Karpas-422 (cell line): ENCODE results near the gene ZNF99. TPM values are rescaled to one million over a fixed set of nuclear protein-coding genes. Genes with fewer than 3 reads are reported as not detected.
"Not testable (repeated sequence)": the region's sequence is repeated elsewhere in the genome, so short reads cannot be mapped to it uniquely, and the experiment has no call there.

Experiments
- DNase-seq: peaks from one replicate; pipeline ENCODE4 v3.0.0-alpha.2; 2015
- H2AFZ ChIP-seq: fragments of 200-600 bp; sonication (generic); 2 replicates; pipeline ENCODE4 v1.6.1; 2014; ENCODE audit warnings: antibody characterized with exemption, low read length, mixed read lengths
- H3K27ac ChIP-seq: fragments of 200-600 bp; sonication (generic); 2 replicates; pipeline ENCODE4 v1.5.1; 2014; ENCODE audit warnings: mild to moderate bottlenecking, low read length, moderate library complexity
- H3K27me3 ChIP-seq: fragments of 200-600 bp; sonication (generic); 2 replicates; pipeline ENCODE4 v1.6.1; 2014; ENCODE audit warnings: low read length, mixed read lengths
- H3K36me3 ChIP-seq: fragments of 200-600 bp; sonication (generic); 2 replicates; pipeline ENCODE4 v1.6.1; 2014; ENCODE audit warnings: low read length, mixed read lengths; ENCODE audit not compliant: insufficient read depth
- H3K4me1 ChIP-seq: fragments of 200-600 bp; sonication (generic); 2 replicates; pipeline ENCODE4 v1.6.1; 2014; ENCODE audit warnings: mild to moderate bottlenecking, low read length, mixed read lengths
- H3K4me2 ChIP-seq: fragments of 200-600 bp; sonication (generic); 2 replicates; pipeline ENCODE4 v1.6.1; 2014; ENCODE audit warnings: low read length, low read depth, mild to moderate bottlenecking; ENCODE audit not compliant: poor library complexity, severe bottlenecking
- H3K4me3 ChIP-seq: fragments of 200-600 bp; sonication (generic); 2 replicates; pipeline ENCODE4 v1.5.1; 2014; ENCODE audit warnings: mild to moderate bottlenecking, antibody characterized with exemption, low read length, mixed read lengths
- H3K79me2 ChIP-seq: fragments of 200-600 bp; sonication (generic); 2 replicates; pipeline ENCODE4 v1.6.1; 2014; ENCODE audit warnings: mild to moderate bottlenecking, low read length, mixed read lengths
- H3K9ac ChIP-seq: fragments of 200-600 bp; sonication (generic); 2 replicates; pipeline ENCODE4 v1.6.0; 2014; ENCODE audit warnings: low read length
- H3K9me2 ChIP-seq: fragments of 200-600 bp; sonication (generic), shearing (Covaris generic); replicated peaks from 2 replicates; pipeline ENCODE4 v1.6.0; 2014; ENCODE audit warnings: mild to moderate bottlenecking, low read length, moderate library complexity; ENCODE audit not compliant: insufficient read depth
- H3K9me3 ChIP-seq: fragments of 300-700, 200-600 bp; sonication (generic); 2 replicates; pipeline ENCODE4 v1.6.1; 2014; ENCODE audit warnings: low read length, mixed read lengths
- H4K20me1 ChIP-seq: fragments of 200-600 bp; sonication (generic); 2 replicates; pipeline ENCODE4 v1.6.1; 2014; ENCODE audit warnings: mild to moderate bottlenecking, antibody characterized with exemption, low read length, low read depth; ENCODE audit not compliant: insufficient read depth
- total RNA-seq: library from RNA; depleted of rRNA; stranded (reverse); fragments of >200 nt; shearing (Covaris generic); gene quantifications from 2 replicates; pipeline ENCODE4 v1.2.3, GENCODE V29; 2014; ENCODE audit warnings: low replicate concordance

ZNF99 gene
- total RNA-seq, 1 experiment from 2014 or later = not detected

- Histone ChIP-seq H3K4me2 (no peak overlapping the region), H3K36me3 (no peaks in the 10 kb centered on the region), H3K9me3 (peaks cover 42% of the 10 kb centered on the region), H3K9ac (no peak overlapping the region), H3K79me2 (no peaks in the 10 kb centered on the region), H3K4me1 (no peaks in the 10 kb centered on the region), H2AFZ (no peak overlapping the region), H4K20me1 (no peaks in the 10 kb centered on the region), H3K27me3 (no peaks in the 10 kb centered on the region), H3K9me2 (no peaks in the 10 kb centered on the region), H3K4me3 (no peak overlapping the region), H3K27ac (no peak overlapping the region)
- DNase-seq = no peak
These were observed 47.9 kb downstream of the ZNF99 start for GRCh38 chr19:22735911-22736645.

GRCh38 chr19:22733691-22734090 is 50.3 kb downstream of the ZNF99 start:
- Histone ChIP-seq H3K27ac (no peak overlapping the region), H3K36me3 (no peaks in the 10 kb centered on the region), H2AFZ (no peak overlapping the region), H4K20me1 (no peaks in the 10 kb centered on the region), H3K4me2 (no peak overlapping the region), H3K4me1 (no peaks in the 10 kb centered on the region), H3K9ac (no peak overlapping the region), H3K9me3 (peaks cover 35% of the 10 kb centered on the region), H3K79me2 (no peaks in the 10 kb centered on the region), H3K4me3 (no peak overlapping the region), H3K27me3 (no peaks in the 10 kb centered on the region), H3K9me2 (no peaks in the 10 kb centered on the region)
- no peak for DNase-seq

- not testable (repeated sequence) for H3K4me2 ChIP-seq, H3K9me2 ChIP-seq, H3K27ac ChIP-seq, H3K79me2 ChIP-seq, H3K36me3 ChIP-seq, H4K20me1 ChIP-seq, DNase-seq, H3K27me3 ChIP-seq, H3K4me3 ChIP-seq, H3K4me1 ChIP-seq, H3K9ac ChIP-seq, H2AFZ ChIP-seq
- H3K9me3 ChIP-seq = peaks cover 24% of the 10 kb centered on the region
These were observed 55.7 kb downstream of the ZNF99 start for GRCh38 chr19:22728214-22728613.

- not testable (repeated sequence) for H3K4me1 ChIP-seq, H3K27me3 ChIP-seq, H3K9me2 ChIP-seq, H3K4me3 ChIP-seq, H3K4me2 ChIP-seq, DNase-seq, H2AFZ ChIP-seq, H3K9ac ChIP-seq, H4K20me1 ChIP-seq, H3K27ac ChIP-seq, H3K36me3 ChIP-seq, H3K79me2 ChIP-seq
- H3K9me3 ChIP-seq = peaks cover 18% of the 10 kb centered on the region
These were observed 62.4 kb downstream of the ZNF99 start for GRCh38 chr19:22721533-22721932.

GRCh38 chr19:22708983-22709382 is 75.0 kb downstream of the ZNF99 start:
- no peaks in the 10 kb centered on the region for H3K9me2 ChIP-seq

GRCh38 chr19:22703096-22703495 is 80.9 kb downstream of the ZNF99 start:
- not testable (repeated sequence) for H3K79me2 ChIP-seq, H2AFZ ChIP-seq, DNase-seq, H3K9ac ChIP-seq, H3K9me2 ChIP-seq, H3K27me3 ChIP-seq, H3K27ac ChIP-seq, H3K36me3 ChIP-seq, H3K4me1 ChIP-seq, H3K4me2 ChIP-seq, H3K4me3 ChIP-seq, H4K20me1 ChIP-seq
- peaks cover 17% of the 10 kb centered on the region for H3K9me3 ChIP-seq

More at GRCh38 chr19:22708983-22709382, 75.0 kb downstream of the ZNF99 start:
- no peaks in the 10 kb centered on the region for H3K27me3 ChIP-seq
- H3K27ac ChIP-seq = no peak overlapping the region
- H3K79me2 ChIP-seq = no peaks in the 10 kb centered on the region
- no peaks in the 10 kb centered on the region for H3K36me3 ChIP-seq
- no peak overlapping the region for H3K4me3 ChIP-seq
- no peak overlapping the region for H2AFZ ChIP-seq
- peaks cover 20% of the 10 kb centered on the region for H3K9me3 ChIP-seq
- H3K4me2 ChIP-seq = no peak overlapping the region
- no peak for DNase-seq
- H4K20me1 ChIP-seq = no peaks in the 10 kb centered on the region
- no peak overlapping the region for H3K9ac ChIP-seq
- H3K4me1 ChIP-seq = no peaks in the 10 kb centered on the region

GRCh38 chr19:22702661-22703060 is 81.3 kb downstream of the ZNF99 start:
- not testable (repeated sequence) for H3K27ac ChIP-seq, DNase-seq, H2AFZ ChIP-seq, H3K4me1 ChIP-seq, H3K4me2 ChIP-seq, H3K4me3 ChIP-seq, H3K9me2 ChIP-seq, H3K27me3 ChIP-seq, H3K36me3 ChIP-seq, H3K9ac ChIP-seq, H4K20me1 ChIP-seq, H3K79me2 ChIP-seq
- H3K9me3 ChIP-seq = peaks cover 19% of the 10 kb centered on the region
